ENCODE measurements around the gene NRXN3.

GRCh38 chr14:79630288-79630960 is 1460.3 kb downstream of the NRXN3 start:
- TF ChIP-seq EP300 (IDR thresholded peaks at IDR 0.05; ENCODE audit: borderline replicate concordance in 1 of 2, low read depth in 1 of 2, low read length in 1 of 2), result no peak
- TF ChIP-seq CTCF (IDR thresholded peaks at IDR 0.05), result no peak
- TF ChIP-seq TEAD4 (IDR thresholded peaks at IDR 0.05; ENCODE audit: borderline replicate concordance, insufficient read depth), result no peak

Measured in SK-N-SH (cell line).